Activated effector memory CD4-positive, alpha-beta T cell treated with Interleukin-2 at 50 U/mL for 16 hours (primary cell): ENCODE results near the gene LAMB3.
A peak's percentile ranks its signal among the peaks of the same experiment; 100 is the strongest.
"Not testable (repeated sequence)": the region's sequence is repeated elsewhere in the genome, so short reads cannot be mapped to it uniquely, and the experiment has no call there.

Experiments used
- DNase-seq: peaks from one replicate; pipeline ENCODE4 v3.0.0-alpha.2; 2020

The LAMB3 gene

DNA sequence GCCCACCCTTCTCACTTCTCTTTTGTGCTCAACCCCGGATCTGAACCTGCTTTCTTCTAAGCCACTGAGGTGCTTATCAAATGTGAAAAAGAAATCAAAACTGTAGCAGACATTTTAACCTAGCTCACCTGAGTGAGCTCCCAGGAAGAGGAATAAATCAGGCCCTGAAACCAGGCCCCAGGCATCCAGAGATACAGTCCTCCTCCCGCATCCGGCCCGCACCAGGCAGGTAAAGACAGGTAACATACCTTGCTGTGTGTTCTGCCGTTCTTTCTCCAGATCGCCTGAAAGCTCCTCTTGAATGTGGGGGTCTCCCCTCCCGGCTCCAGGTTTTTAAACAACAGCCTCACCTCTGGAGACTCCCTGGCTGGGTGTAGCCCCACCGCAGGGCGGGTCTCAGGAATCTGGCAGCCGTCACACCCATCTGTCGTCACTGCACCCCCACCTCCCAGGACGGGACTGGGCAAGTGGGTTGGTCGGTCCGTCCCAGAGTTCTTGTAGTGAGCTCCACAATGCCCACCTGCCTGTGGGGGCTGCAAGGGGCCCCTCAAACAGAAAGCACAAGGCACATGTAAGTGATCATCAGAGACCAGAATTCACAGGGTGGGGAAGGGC is at the start of gene LAMB3:
Gene LAMB3 (minus strand): TSS at position 305 of the 615 bp plus-strand sequence. CDS start 1,481 bp downstream, outside the sequence.
- no peak for DNase-seq

GRCh38 chr1:209700686-209701085 is 48.5 kb upstream of the LAMB3 start:
- DNase-seq: not testable (repeated sequence)

- DNase-seq: no peak
These were observed 44.9 kb upstream of the LAMB3 start for GRCh38 chr1:209697126-209697525.

- DNase-seq: no peak
These were observed 44.4 kb upstream of the LAMB3 start for GRCh38 chr1:209696673-209697072.

GRCh38 chr1:209692745-209693504 is 40.7 kb upstream of the LAMB3 start:
- peak; percentile 44 for DNase-seq

- DNase-seq: no peak
These were observed 40.1 kb upstream of the LAMB3 start for GRCh38 chr1:209692296-209692695.

- DNase-seq: no peak
These were observed 39.0 kb upstream of the LAMB3 start for GRCh38 chr1:209691237-209691636.

- DNase-seq: no peak
These were observed 37.3 kb upstream of the LAMB3 start for GRCh38 chr1:209689477-209689876.

DNA sequence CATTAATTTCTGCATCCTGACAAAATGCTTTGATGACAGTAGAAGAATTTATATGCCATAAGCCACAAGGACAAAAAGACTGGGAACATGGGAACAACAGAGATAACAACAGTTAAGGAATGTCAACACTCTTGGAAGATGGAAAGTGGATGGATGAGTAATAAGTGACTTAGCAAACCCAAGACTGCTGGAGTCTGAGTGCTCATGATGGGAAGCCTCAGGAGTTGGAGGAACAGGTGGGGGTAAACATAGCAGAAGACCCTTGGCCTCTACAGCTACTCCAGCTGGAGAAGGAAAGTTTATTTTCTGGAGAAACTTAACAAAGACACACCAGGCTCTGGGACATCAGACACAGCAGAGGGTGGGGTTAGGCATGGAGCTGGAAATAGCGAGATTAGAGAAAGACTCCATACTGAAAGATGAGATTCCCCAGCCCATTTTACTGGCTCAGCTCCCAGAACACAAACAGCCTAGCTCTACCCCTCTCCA is 36.6 kb upstream of the LAMB3 start:
- DNase-seq: no peak

GRCh38 chr1:209686322-209686721 is 34.1 kb upstream of the LAMB3 start:
- no peak for DNase-seq

GRCh38 chr1:209685821-209686220 is 33.6 kb upstream of the LAMB3 start:
- DNase-seq: peak; percentile 18

DNA sequence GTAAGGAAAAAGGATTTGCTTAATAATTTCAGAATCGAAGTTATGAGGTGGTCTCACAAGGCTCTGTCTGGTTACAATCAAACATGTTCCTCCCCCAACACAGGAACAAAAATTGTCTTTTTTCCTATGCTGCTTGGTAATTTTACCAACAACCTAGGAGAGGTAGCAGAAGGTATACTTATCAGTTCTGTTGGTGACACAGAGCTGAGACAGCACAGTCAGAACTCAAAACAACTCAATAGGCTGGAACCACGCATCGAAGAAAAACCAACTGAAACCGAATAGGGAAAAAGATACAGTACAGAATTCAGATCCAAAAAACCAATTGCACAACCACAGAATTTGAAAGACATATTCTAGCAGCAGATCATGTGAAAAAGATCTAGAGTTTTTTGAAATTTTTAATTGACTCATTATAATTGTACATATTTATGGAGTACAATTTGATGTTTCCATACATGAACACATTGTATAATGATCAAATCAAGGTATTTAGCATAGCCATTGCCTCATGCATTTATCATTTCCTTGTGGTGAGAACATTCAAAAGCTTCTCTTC is 26.8 kb upstream of the LAMB3 start:
- DNase-seq: no peak

GRCh38 chr1:209675565-209676154 is 23.4 kb upstream of the LAMB3 start:
- DNase-seq: no peak

DNA sequence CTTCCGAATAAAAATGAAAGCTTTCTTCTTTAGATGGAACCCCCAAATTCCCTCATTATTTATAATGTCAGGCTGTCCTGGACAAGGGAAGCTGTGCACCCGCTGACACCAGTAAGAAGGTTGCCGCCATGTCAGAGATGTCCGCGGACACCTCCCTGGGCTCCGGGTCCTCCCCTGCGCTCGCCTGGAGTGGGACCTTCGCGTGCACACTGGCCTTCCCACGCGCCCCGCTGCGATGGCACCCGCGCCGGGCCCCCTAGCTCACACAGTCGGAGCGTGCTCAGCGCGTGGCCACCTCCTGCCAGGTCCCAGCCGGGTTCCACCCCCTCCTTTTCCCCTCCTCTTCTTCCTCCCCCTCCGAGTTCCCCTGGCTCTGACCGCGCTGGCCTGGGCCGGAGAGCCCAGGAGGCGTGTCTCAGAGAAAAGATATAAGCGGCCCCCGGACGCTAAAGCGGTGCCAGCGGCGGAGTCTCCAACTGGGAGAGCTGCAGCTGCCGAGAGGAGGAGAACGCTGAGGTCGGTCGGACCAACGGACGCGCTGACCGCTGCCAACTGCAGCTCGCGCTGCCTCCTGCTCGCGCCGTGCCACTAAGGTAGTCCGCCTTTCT is 22.8 kb upstream of the LAMB3 start, which contains the start of gene G0S2:
Gene G0S2 (plus strand): TSS at position 456 of the 608 bp plus-strand sequence. CDS start 273 bp downstream, outside the sequence.
- DNase-seq: no peak

- DNase-seq: no peak
These were observed 21.6 kb upstream of the LAMB3 start for GRCh38 chr1:209673631-209674417.

GRCh38 chr1:209672705-209673630 is 20.7 kb upstream of the LAMB3 start:
- DNase-seq: no peak

DNA sequence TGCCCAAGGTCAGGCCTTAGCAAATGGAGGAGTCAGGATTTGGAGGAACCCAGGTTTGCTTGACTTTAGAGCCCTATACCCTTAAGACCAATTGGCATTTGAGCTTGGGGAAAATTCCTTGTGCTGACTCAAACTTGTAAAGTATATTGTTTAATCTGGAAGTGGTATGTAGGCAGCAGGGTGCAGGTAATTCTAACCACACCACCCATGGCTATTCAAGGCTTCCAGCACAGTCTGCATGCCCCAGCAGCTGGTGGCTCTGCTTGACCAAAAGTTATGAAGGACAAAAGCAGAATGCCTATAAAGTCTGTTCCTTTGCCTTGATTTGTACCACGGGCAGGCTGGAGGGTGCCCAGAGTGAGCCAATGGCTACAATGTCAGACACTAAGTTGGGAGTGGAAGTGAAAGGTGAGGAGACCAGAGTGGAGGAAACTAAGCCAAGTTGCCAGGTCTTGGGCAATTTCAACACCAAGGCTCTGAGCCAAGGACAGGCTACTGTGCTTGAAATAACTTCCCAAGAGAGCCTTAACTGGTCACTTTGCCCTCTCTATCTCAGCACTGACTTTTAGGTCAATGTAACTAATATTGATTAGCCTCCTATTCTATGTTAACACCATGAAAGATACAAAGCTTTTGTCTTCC is 18.3 kb upstream of the LAMB3 start:
- no peak for DNase-seq

GRCh38 chr1:209667708-209668107 is 15.5 kb upstream of the LAMB3 start:
- no peak for DNase-seq

GRCh38 chr1:209667103-209667502 is 14.9 kb upstream of the LAMB3 start:
- DNase-seq: no peak

GRCh38 chr1:209662879-209663327 is 10.7 kb upstream of the LAMB3 start:
- no peak for DNase-seq
